Suppressor macrophage (primary cell): ENCODE measurements around the gene CNOT4.
A peak's percentile ranks its signal among the peaks of the same experiment; 100 is the strongest.

Experiments
- DNase-seq, 4 experiments: peaks; one replicate each; pipeline ENCODE4 v3.0.0-alpha.2; 2020 to 2022

CNOT4 gene

GRCh38 chr7:135449436-135449835 is 60.5 kb downstream of the CNOT4 start:
- no peak for DNase-seq

GRCh38 chr7:135448753-135449152 is 61.1 kb downstream of the CNOT4 start:
- DNase-seq: no peak

- no peak for DNase-seq
These were observed 62.2 kb downstream of the CNOT4 start for GRCh38 chr7:135447748-135448147.

- DNase-seq: no peak
These were observed 64.2 kb downstream of the CNOT4 start for GRCh38 chr7:135445690-135446089.

GRCh38 chr7:135445266-135445665 is 64.6 kb downstream of the CNOT4 start:
- DNase-seq: peak in 2 of 4 experiments; percentile 38 to 49

- peak in 1 of 4 experiments; percentile 11 for DNase-seq
These were observed 68.1 kb downstream of the CNOT4 start for GRCh38 chr7:135441791-135442190.

- DNase-seq: no peak
These were observed 75.9 kb downstream of the CNOT4 start for GRCh38 chr7:135434047-135434446.

GRCh38 chr7:135430626-135431025 is 79.3 kb downstream of the CNOT4 start:
- no peak for DNase-seq

GRCh38 chr7:135428879-135429278 is 81.0 kb downstream of the CNOT4 start:
- peak in 3 of 4 experiments; percentile 9 to 57 (median 49) for DNase-seq

GRCh38 chr7:135428011-135428410 is 81.9 kb downstream of the CNOT4 start:
- DNase-seq: no peak

GRCh38 chr7:135427166-135427565 is 82.7 kb downstream of the CNOT4 start:
- DNase-seq: no peak

GRCh38 chr7:135425036-135425435 is 84.9 kb downstream of the CNOT4 start:
- DNase-seq: no peak

- no peak for DNase-seq
These were observed 89.1 kb downstream of the CNOT4 start for GRCh38 chr7:135420786-135421185.

- no peak for DNase-seq
These were observed 93.5 kb downstream of the CNOT4 start for GRCh38 chr7:135416431-135416830.

GRCh38 chr7:135414850-135415439 is 95.0 kb downstream of the CNOT4 start:
- peak; percentile 56 to 72 (median 64) for DNase-seq

- no peak for DNase-seq
These were observed 95.7 kb downstream of the CNOT4 start for GRCh38 chr7:135414208-135414607.

- DNase-seq: no peak
These were observed 98.8 kb downstream of the CNOT4 start for GRCh38 chr7:135411098-135411497.

- DNase-seq: no peak
These were observed 99.4 kb downstream of the CNOT4 start for GRCh38 chr7:135410543-135410942.

- no peak for DNase-seq
These were observed 99.9 kb downstream of the CNOT4 start for GRCh38 chr7:135409845-135410542.

GRCh38 chr7:135407884-135408283 is 102.0 kb downstream of the CNOT4 start:
- no peak for DNase-seq

GRCh38 chr7:135406918-135407317 is 103.0 kb downstream of the CNOT4 start:
- no peak for DNase-seq

GRCh38 chr7:135405969-135406368 is 103.9 kb downstream of the CNOT4 start:
- no peak for DNase-seq

GRCh38 chr7:135403302-135403701 is 106.6 kb downstream of the CNOT4 start:
- no peak for DNase-seq

GRCh38 chr7:135397689-135398088 is 112.2 kb downstream of the CNOT4 start:
- no peak for DNase-seq

- DNase-seq: no peak
These were observed 117.2 kb downstream of the CNOT4 start for GRCh38 chr7:135392701-135393100.
